Mononuclear cell (primary cell): ENCODE data around the gene WWOX. TPM values are rescaled to one million over a fixed set of nuclear protein-coding genes. Genes with fewer than 3 reads are reported as not detected.

Experiments
- H3K27me3 ChIP-seq: 2 replicates; pipeline ENCODE4 v1.6.0; 2011; ENCODE audit warnings: low read length, control low read depth; ENCODE audit not compliant: insufficient read depth
- H3K4me1 ChIP-seq: 2 replicates; pipeline ENCODE4 v1.5.1; 2011; ENCODE audit warnings: mild to moderate bottlenecking, low read length, control low read depth; ENCODE audit not compliant: insufficient read depth
- H3K4me3 ChIP-seq: 2 replicates; pipeline ENCODE4 v1.5.1; 2011; ENCODE audit warnings: mild to moderate bottlenecking, low read length, moderate library complexity
- H3K9me3 ChIP-seq: 2 replicates; pipeline ENCODE4 v1.5.1; 2011; ENCODE audit warnings: low read depth, mild to moderate bottlenecking, control low read depth, low read length
- total RNA-seq: library from RNA; depleted of rRNA; stranded (reverse); fragments of >200 nt; gene quantifications from one replicate; pipeline ENCODE4 v1.2.3, GENCODE V29; 2012

Gene WWOX
- total RNA-seq, 1 donor: 22.7 TPM

- Histone ChIP-seq H3K27me3 (no peaks in the 10 kb centered on the region), H3K4me3 (no peak overlapping the region), H3K9me3 (no peaks in the 10 kb centered on the region), H3K4me1 (no peaks in the 10 kb centered on the region)
Measured at GRCh38 chr16:78483124-78483992, 383.9 kb downstream of the WWOX start.

GRCh38 chr16:78484509-78485058 lies 385.1 kb downstream of the WWOX start:
- Histone ChIP-seq H3K4me3 (no peak overlapping the region), H3K9me3 (no peaks in the 10 kb centered on the region), H3K4me1 (no peaks in the 10 kb centered on the region), H3K27me3 (no peaks in the 10 kb centered on the region)

- H3K27me3 ChIP-seq: no peaks in the 10 kb centered on the region
Measured at GRCh38 chr16:78485188-78485916, 385.9 kb downstream of the WWOX start.

GRCh38 chr16:78485917-78486257 lies 386.4 kb downstream of the WWOX start:
- no peaks in the 10 kb centered on the region for H3K27me3 ChIP-seq
- no peaks in the 10 kb centered on the region for H3K9me3 ChIP-seq
- no peaks in the 10 kb centered on the region for H3K4me1 ChIP-seq
- no peak overlapping the region for H3K4me3 ChIP-seq

More at GRCh38 chr16:78485188-78485916, 385.9 kb downstream of the WWOX start:
- H3K4me1 ChIP-seq: no peaks in the 10 kb centered on the region
- no peak overlapping the region for H3K4me3 ChIP-seq
- no peaks in the 10 kb centered on the region for H3K9me3 ChIP-seq

- Histone ChIP-seq H3K4me3 (no peak overlapping the region), H3K4me1 (no peaks in the 10 kb centered on the region)
Measured at GRCh38 chr16:78487471-78487870, 388.0 kb downstream of the WWOX start.

GRCh38 chr16:78489072-78489471 lies 389.6 kb downstream of the WWOX start:
- no peaks in the 10 kb centered on the region for H3K4me1 ChIP-seq
- H3K4me3 ChIP-seq: no peak overlapping the region
- no peaks in the 10 kb centered on the region for H3K9me3 ChIP-seq
- H3K27me3 ChIP-seq: no peaks in the 10 kb centered on the region

More at GRCh38 chr16:78487471-78487870, 388.0 kb downstream of the WWOX start:
- H3K9me3 ChIP-seq: no peaks in the 10 kb centered on the region
- H3K27me3 ChIP-seq: no peaks in the 10 kb centered on the region

GRCh38 chr16:78489631-78490030 lies 390.2 kb downstream of the WWOX start:
- no peaks in the 10 kb centered on the region for H3K4me1 ChIP-seq
- H3K9me3 ChIP-seq: no peaks in the 10 kb centered on the region
- H3K27me3 ChIP-seq: no peaks in the 10 kb centered on the region
- H3K4me3 ChIP-seq: no peak overlapping the region

- Histone ChIP-seq H3K9me3 (no peaks in the 10 kb centered on the region), H3K27me3 (no peaks in the 10 kb centered on the region), H3K4me1 (no peaks in the 10 kb centered on the region), H3K4me3 (no peak overlapping the region)
Measured at GRCh38 chr16:78490431-78490830, 391.0 kb downstream of the WWOX start.

GRCh38 chr16:78490847-78491246 lies 391.4 kb downstream of the WWOX start:
- Histone ChIP-seq H3K4me3 (no peak overlapping the region), H3K9me3 (no peaks in the 10 kb centered on the region), H3K27me3 (no peaks in the 10 kb centered on the region), H3K4me1 (no peaks in the 10 kb centered on the region)

GRCh38 chr16:78493573-78493972 lies 394.1 kb downstream of the WWOX start:
- Histone ChIP-seq H3K4me3 (no peak overlapping the region), H3K4me1 (no peaks in the 10 kb centered on the region)

GRCh38 chr16:78494105-78494504 lies 394.7 kb downstream of the WWOX start:
- no peaks in the 10 kb centered on the region for H3K27me3 ChIP-seq
- no peak overlapping the region for H3K4me3 ChIP-seq
- H3K9me3 ChIP-seq: no peaks in the 10 kb centered on the region
- no peaks in the 10 kb centered on the region for H3K4me1 ChIP-seq

More at GRCh38 chr16:78493573-78493972, 394.1 kb downstream of the WWOX start:
- Histone ChIP-seq H3K27me3 (no peaks in the 10 kb centered on the region), H3K9me3 (no peaks in the 10 kb centered on the region)

GRCh38 chr16:78494674-78495073 lies 395.2 kb downstream of the WWOX start:
- H3K4me1 ChIP-seq: no peaks in the 10 kb centered on the region
- no peaks in the 10 kb centered on the region for H3K27me3 ChIP-seq
- H3K4me3 ChIP-seq: no peak overlapping the region
- H3K9me3 ChIP-seq: no peaks in the 10 kb centered on the region

GRCh38 chr16:78496189-78496588 lies 396.7 kb downstream of the WWOX start:
- no peaks in the 10 kb centered on the region for H3K27me3 ChIP-seq
- no peak overlapping the region for H3K4me3 ChIP-seq
- no peaks in the 10 kb centered on the region for H3K4me1 ChIP-seq
- no peaks in the 10 kb centered on the region for H3K9me3 ChIP-seq

GRCh38 chr16:78499399-78499798 lies 399.9 kb downstream of the WWOX start:
- Histone ChIP-seq H3K4me3 (no peak overlapping the region), H3K4me1 (no peaks in the 10 kb centered on the region), H3K9me3 (no peaks in the 10 kb centered on the region), H3K27me3 (no peaks in the 10 kb centered on the region)

- H3K4me1 ChIP-seq: no peaks in the 10 kb centered on the region
- no peaks in the 10 kb centered on the region for H3K27me3 ChIP-seq
- H3K4me3 ChIP-seq: no peak overlapping the region
- H3K9me3 ChIP-seq: no peaks in the 10 kb centered on the region
Measured at GRCh38 chr16:78500659-78501270, 401.3 kb downstream of the WWOX start.
